K562 (cell line): ENCODE measurements around the gene TIMM50. TPM values are rescaled to one million over a fixed set of nuclear protein-coding genes. Genes with fewer than 3 reads are reported as not detected.

Experiments used
- MYBL2 ChIP-seq, 2 experiments: fragments of 450-650 bp in 1 of 2; sonication (generic) in 1 of 2; formaldehyde crosslinking in 1 of 2; IDR thresholded peaks; 2 replicates each; pipeline versions ENCODE4 v1.6.1 to v1.8.1; 2017 to 2022; ENCODE audit warnings: borderline replicate concordance in 1 of 2, inconsistent platforms in 1 of 2, low read depth in 1 of 2, mild to moderate bottlenecking in 1 of 2, missing genetic modification reagents in 1 of 2, moderate library complexity in 1 of 2
- PRDM10 ChIP-seq: fragments of 450-650 bp; IDR thresholded peaks from 2 replicates; pipeline ENCODE4 v1.6.1; 2018; ENCODE audit not compliant: partially characterized antibody
- polyA plus RNA-seq, 8 experiments: library from polyadenylated mRNA; depleted of rRNA in 4 of 8; stranded (reverse) in 5 of 8; unstranded in 3 of 8; fragments of >200 nt; fragmentation: Nextera tagmentation in 2 of 8; fragmentation: Illumina TruSeq in 1 of 8; extraction: Ambion mirVana in 2 of 8; extraction: Trizol in 1 of 8; gene quantifications; 2 replicates each; pipeline versions ENCODE4 v1.2.1 to v1.2.3, GENCODE V29; 2011 to 2014; ENCODE audit warnings: inconsistent platforms in 1 of 8, missing spikeins in 1 of 8
- total RNA-seq, 7 experiments: library from RNA; depleted of rRNA in 6 of 7; stranded (reverse); fragments of >200 nt in 6 of 7; fragmentation: Illumina TruSeq in 2 of 7; extraction: Trizol in 2 of 7; gene quantifications; 2 replicates each; pipeline versions ENCODE4 v1.2.1 to v1.2.3, GENCODE V29; 2011 to 2021; ENCODE audit warnings: low replicate concordance in 1 of 7
- TF ChIP-seq, protein P1 (sequence below): fragments of 450-650 bp; formaldehyde crosslinking; IDR thresholded peaks from 2 replicates; pipeline ENCODE4 v1.4.0; 2022; ENCODE audit warnings: mild to moderate bottlenecking, moderate library complexity

The TIMM50 gene
- total and polyA plus RNA-seq, 9 of the 15 experiments (the other 6 are each of a cell fraction or from before 2014, with no cell fraction given), result 28.3 to 221 (median 170) TPM

DNA sequence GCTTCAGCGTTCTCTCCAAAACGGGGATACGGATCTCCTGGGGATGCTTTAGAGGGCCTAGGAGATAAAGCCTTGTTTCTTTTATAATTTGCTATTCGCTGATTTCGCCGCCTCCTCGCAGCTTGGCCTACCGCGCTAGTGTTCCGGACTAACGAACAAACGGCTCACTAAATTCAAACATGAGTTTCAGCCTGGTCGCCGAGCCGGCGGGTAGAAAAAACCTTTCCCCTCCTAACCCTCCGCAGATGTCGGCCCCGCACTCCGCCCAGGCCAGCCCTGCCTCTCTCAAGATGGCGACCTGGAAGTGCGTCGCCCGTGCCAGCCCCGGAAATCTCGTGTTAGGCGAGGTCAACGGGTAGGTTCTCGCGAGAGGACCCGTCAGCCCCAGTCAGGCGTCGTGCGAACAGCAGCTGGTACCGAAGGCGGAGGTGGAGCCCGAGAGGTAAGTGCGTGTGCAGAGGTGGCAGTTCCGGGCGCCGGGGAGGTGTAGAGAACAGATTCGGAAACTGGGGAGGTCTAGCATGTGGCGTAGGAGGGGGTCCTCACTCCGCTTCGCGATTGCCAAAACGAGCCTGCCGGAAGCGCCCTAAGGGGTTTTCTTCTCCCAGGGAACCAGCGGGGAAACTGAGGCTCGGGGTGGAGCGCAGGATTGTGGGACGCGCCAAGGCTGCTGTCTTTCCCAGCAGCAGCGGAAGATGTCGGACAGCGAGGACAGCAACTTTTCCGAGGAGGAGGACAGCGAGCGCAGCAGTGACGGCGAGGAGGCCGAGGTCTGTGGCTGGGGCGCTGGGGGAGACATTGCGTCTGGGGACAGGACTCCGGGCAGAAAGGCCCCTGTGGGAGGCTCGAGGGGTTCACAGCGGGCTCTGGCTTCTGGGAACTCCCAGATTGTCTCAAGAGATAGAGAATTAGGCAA lies 35.2 kb upstream of the TIMM50 start, which contains the start of gene SUPT5H (continued):
- TF ChIP-seq PRDM10 (peak; percentile 13), MYBL2 (IDR thresholded peaks at IDR 0.05; ENCODE audit: low read depth) (peak; percentile 50; the same call in 1 of the 2 replicates), MYBL2 (CRISPR knock-in tag; IDR thresholded peaks at IDR 0.05; ENCODE audit: borderline replicate concordance) (no peak)
- TF ChIP-seq, protein P1, sequence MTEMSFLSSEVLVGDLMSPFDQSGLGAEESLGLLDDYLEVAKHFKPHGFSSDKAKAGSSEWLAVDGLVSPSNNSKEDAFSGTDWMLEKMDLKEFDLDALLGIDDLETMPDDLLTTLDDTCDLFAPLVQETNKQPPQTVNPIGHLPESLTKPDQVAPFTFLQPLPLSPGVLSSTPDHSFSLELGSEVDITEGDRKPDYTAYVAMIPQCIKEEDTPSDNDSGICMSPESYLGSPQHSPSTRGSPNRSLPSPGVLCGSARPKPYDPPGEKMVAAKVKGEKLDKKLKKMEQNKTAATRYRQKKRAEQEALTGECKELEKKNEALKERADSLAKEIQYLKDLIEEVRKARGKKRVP (CRISPR knock-in tag), result no peak
- TF ChIP-seq, all 486 proteins: peak for 139
